Spinal cord (tissue), 10 donors: ENCODE results near the gene SGCE. TPM values are rescaled to one million over a fixed set of nuclear protein-coding genes. Genes with fewer than 3 reads are reported as not detected.

Source experiments
- DNase-seq, 6 donors: peaks; one replicate each; pipeline versions ENCODE4 v3.0.0 to v3.0.0-alpha.2; 2013 to 2015; ENCODE audit warnings: low spot score in 6 of 6, low read depth in 4 of 6
- H3K27ac ChIP-seq: one replicate; pipeline ENCODE4 v1.5.1; 2013; ENCODE audit warnings: low read depth, low read length, control low read depth
- H3K27me3 ChIP-seq: one replicate; pipeline ENCODE4 v1.6.1; 2013; ENCODE audit warnings: low read length; ENCODE audit not compliant: control insufficient read depth, insufficient read depth
- H3K36me3 ChIP-seq: one replicate; pipeline ENCODE4 v1.6.1; 2013; ENCODE audit warnings: low read length; ENCODE audit not compliant: control insufficient read depth, insufficient read depth
- H3K4me1 ChIP-seq: one replicate; pipeline ENCODE4 v1.6.1; 2013; ENCODE audit warnings: low read length; ENCODE audit not compliant: control insufficient read depth, insufficient read depth
- H3K4me3 ChIP-seq: one replicate; pipeline ENCODE4 v1.5.1; 2013; ENCODE audit warnings: low read depth, low read length, control low read depth
- H3K9me3 ChIP-seq: one replicate; pipeline ENCODE4 v1.6.1; 2013; ENCODE audit warnings: low read length; ENCODE audit not compliant: control insufficient read depth, insufficient read depth
- WGBS: methylation state at CpG from one replicate; pipeline ENCODE4 v1.1.5; 2013; ENCODE audit warnings: missing lambda C conversion rate; ENCODE audit not compliant: insufficient coverage; 5-methylcytosine and 5-hydroxymethylcytosine counted together
- polyA plus RNA-seq, 2 donors: library from polyadenylated mRNA; unstranded; fragments of 120-200 nt; gene quantifications; one replicate each; pipeline ENCODE4 v1.2.1, GENCODE V29; 2013; ENCODE audit not compliant: insufficient read length in 2 of 2
- total RNA-seq, 2 donors: library from RNA; depleted of rRNA in 1 of 2; stranded (reverse); fragments of 120-200 nt in 1 of 2; fragments of >200 nt in 1 of 2; gene quantifications; one replicate each; pipeline versions ENCODE4 v1.2.3 to v1.2.4, GENCODE V29; 2013 to 2014
- donor health status: healthy.

Gene SGCE
- total and polyA plus RNA-seq, 4 donors: 76.8 to 146 (median 90.8) TPM

- no peaks in the 10 kb centered on the region for H3K4me1 ChIP-seq
Observed at GRCh38 chr7:94580601-94581000, 75.3 kb downstream of the SGCE start.

GRCh38 chr7:94579470-94579869, 76.5 kb downstream of the SGCE start:
- Histone ChIP-seq H3K27me3 (no peaks in the 10 kb centered on the region), H3K27ac (no peak overlapping the region), H3K4me1 (no peaks in the 10 kb centered on the region), H3K36me3 (no peaks in the 10 kb centered on the region), H3K4me3 (no peak overlapping the region), H3K9me3 (peaks cover 6% of the 10 kb centered on the region)
- 93% methylated on average over 1 of the region's 2 CpGs for WGBS
- no peak for DNase-seq

More at GRCh38 chr7:94580601-94581000, 75.3 kb downstream of the SGCE start:
- no peak overlapping the region for H3K27ac ChIP-seq
- peaks cover 4% of the 10 kb centered on the region for H3K9me3 ChIP-seq
- no CpG with 5 or more reads among the region's 1 CpG for WGBS
- DNase-seq: no peak
- H3K4me3 ChIP-seq: no peak overlapping the region
- no peaks in the 10 kb centered on the region for H3K36me3 ChIP-seq
- H3K27me3 ChIP-seq: no peaks in the 10 kb centered on the region

GRCh38 chr7:94578614-94579013, 77.3 kb downstream of the SGCE start:
- DNase-seq: no peak
- no peaks in the 10 kb centered on the region for H3K36me3 ChIP-seq
- no peak overlapping the region for H3K4me3 ChIP-seq
- no peaks in the 10 kb centered on the region for H3K4me1 ChIP-seq
- H3K9me3 ChIP-seq: peaks cover 8% of the 10 kb centered on the region
- H3K27me3 ChIP-seq: no peaks in the 10 kb centered on the region
- H3K27ac ChIP-seq: no peak overlapping the region

GRCh38 chr7:94577357-94577756, 78.6 kb downstream of the SGCE start:
- Histone ChIP-seq H3K27me3 (no peaks in the 10 kb centered on the region), H3K27ac (no peak overlapping the region), H3K4me1 (no peaks in the 10 kb centered on the region), H3K9me3 (peaks cover 11% of the 10 kb centered on the region), H3K36me3 (no peaks in the 10 kb centered on the region), H3K4me3 (no peak overlapping the region)
- no peak for DNase-seq
- WGBS: no CpG with 5 or more reads among the region's 1 CpG

- Histone ChIP-seq H3K9me3 (peaks cover 11% of the 10 kb centered on the region), H3K4me1 (no peaks in the 10 kb centered on the region), H3K36me3 (no peaks in the 10 kb centered on the region), H3K27me3 (no peaks in the 10 kb centered on the region), H3K27ac (no peak overlapping the region), H3K4me3 (no peak overlapping the region)
- DNase-seq: no peak
- 86% methylated on average over 1 of the region's 2 CpGs for WGBS
Observed at GRCh38 chr7:94576316-94576715, 79.6 kb downstream of the SGCE start.

GRCh38 chr7:94575646-94576045, 80.3 kb downstream of the SGCE start:
- Histone ChIP-seq H3K27me3 (no peaks in the 10 kb centered on the region), H3K4me3 (no peak overlapping the region), H3K4me1 (no peaks in the 10 kb centered on the region), H3K27ac (no peak overlapping the region), H3K9me3 (peaks cover 11% of the 10 kb centered on the region), H3K36me3 (no peaks in the 10 kb centered on the region)
- no peak for DNase-seq
- 83% methylated on average over 1 of the region's 2 CpGs for WGBS

GRCh38 chr7:94571816-94572215, 84.1 kb downstream of the SGCE start:
- Histone ChIP-seq H3K36me3 (no peaks in the 10 kb centered on the region), H3K27ac (no peak overlapping the region), H3K27me3 (no peaks in the 10 kb centered on the region), H3K4me1 (no peaks in the 10 kb centered on the region), H3K4me3 (no peak overlapping the region), H3K9me3 (peaks cover 11% of the 10 kb centered on the region)
- DNase-seq: no peak

- H3K9me3 ChIP-seq: no peaks in the 10 kb centered on the region
- no peaks in the 10 kb centered on the region for H3K4me1 ChIP-seq
- no peaks in the 10 kb centered on the region for H3K27me3 ChIP-seq
- no peaks in the 10 kb centered on the region for H3K36me3 ChIP-seq
- DNase-seq: no peak
- H3K4me3 ChIP-seq: no peak overlapping the region
- H3K27ac ChIP-seq: no peak overlapping the region
Observed at GRCh38 chr7:94567396-94567795, 88.5 kb downstream of the SGCE start.

- 95% methylated on average over 4 of the region's 4 CpGs for WGBS
- Histone ChIP-seq H3K4me1 (no peaks in the 10 kb centered on the region), H3K36me3 (no peaks in the 10 kb centered on the region), H3K9me3 (no peaks in the 10 kb centered on the region), H3K4me3 (no peak overlapping the region), H3K27me3 (no peaks in the 10 kb centered on the region), H3K27ac (no peak overlapping the region)
- DNase-seq: no peak
Observed at GRCh38 chr7:94565247-94565894, 90.6 kb downstream of the SGCE start.

- Histone ChIP-seq H3K9me3 (no peaks in the 10 kb centered on the region), H3K4me1 (no peaks in the 10 kb centered on the region), H3K4me3 (no peak overlapping the region), H3K36me3 (peaks cover 3% of the 10 kb centered on the region), H3K27ac (no peak overlapping the region), H3K27me3 (no peaks in the 10 kb centered on the region)
- WGBS: 100% methylated on average over 3 of the region's 3 CpGs
- no peak for DNase-seq
Observed at GRCh38 chr7:94562525-94562924, 93.4 kb downstream of the SGCE start.
